CD8-positive, alpha-beta memory T cell (primary cell): Measurements from ENCODE around the gene DDX54. TPM values are rescaled to one million over a fixed set of nuclear protein-coding genes. Genes with fewer than 3 reads are reported as not detected.

Source experiments
- CTCF ChIA-PET: fragments of 350-600 bp; sonication (Branson Sonifier 250); formaldehyde crosslinking; loops from one replicate; lab custom pipeline; 2021; ENCODE audit warnings: antibody characterized with exemption; lab: Charles Lee
- POLR2A ChIA-PET: fragments of 350-600 bp; sonication (Branson Sonifier 250); formaldehyde crosslinking; loops from one replicate; lab custom pipeline; 2021; ENCODE audit warnings: antibody characterized with exemption; lab: Charles Lee
- DNase-seq, 5 donors: peaks; one replicate each; pipeline versions ENCODE4 v3.0.0 to v3.0.0-alpha.2; 2020 to 2022; ENCODE audit warnings: mixed read lengths in 1 of 5
- H3K27ac ChIP-seq: one replicate; pipeline ENCODE4 v1.7.0; 2013; ENCODE audit warnings: low read depth, mild to moderate bottlenecking, low read length, moderate library complexity
- H3K27me3 ChIP-seq: 2 replicates; pipeline ENCODE4 v1.7.0; 2013; ENCODE audit warnings: low read length, mild to moderate bottlenecking; ENCODE audit not compliant: insufficient read depth, poor library complexity, severe bottlenecking
- H3K36me3 ChIP-seq: 2 replicates; pipeline ENCODE4 v1.7.0; 2013; ENCODE audit warnings: mild to moderate bottlenecking, low read length, moderate library complexity; ENCODE audit not compliant: insufficient read depth
- H3K4me1 ChIP-seq: 2 replicates; pipeline ENCODE4 v1.7.0; 2013; ENCODE audit warnings: mild to moderate bottlenecking, low read length, moderate library complexity; ENCODE audit not compliant: insufficient read depth
- H3K4me3 ChIP-seq: 2 replicates; pipeline ENCODE4 v1.7.0; 2013; ENCODE audit warnings: mild to moderate bottlenecking, low read length
- H3K9me3 ChIP-seq: 2 replicates; pipeline ENCODE4 v1.7.0; 2013; ENCODE audit warnings: mild to moderate bottlenecking, low read length
- H3K27ac Mint-ChIP-seq, 8 donors: one replicate each; pipeline ENCODE4 v1.8.0; 2020 to 2021; ENCODE audit warnings: mixed read lengths in 8 of 8, mild to moderate bottlenecking in 6 of 8, inconsistent platforms in 3 of 8, moderate library complexity in 3 of 8
- H3K27me3 Mint-ChIP-seq, 2 donors: one replicate each; pipeline ENCODE4 v1.8.0; 2020 to 2021; ENCODE audit warnings: mixed read lengths in 2 of 2, mild to moderate bottlenecking in 1 of 2, moderate library complexity in 1 of 2
- H3K36me3 Mint-ChIP-seq, 3 donors: one replicate each; pipeline ENCODE4 v1.8.0; 2020 to 2021; ENCODE audit warnings: mixed read lengths in 3 of 3, inconsistent platforms in 1 of 3, mild to moderate bottlenecking in 1 of 3
- H3K4me1 Mint-ChIP-seq, 3 donors: one replicate each; pipeline ENCODE4 v1.8.0; 2020 to 2021; ENCODE audit warnings: mixed read lengths in 3 of 3, inconsistent platforms in 1 of 3, mild to moderate bottlenecking in 1 of 3
- H3K4me3 Mint-ChIP-seq, 7 donors: one replicate each; pipeline ENCODE4 v1.8.0; 2020 to 2021; ENCODE audit warnings: mixed read lengths in 7 of 7, mild to moderate bottlenecking in 6 of 7, moderate library complexity in 4 of 7, inconsistent platforms in 2 of 7
- H3K9me3 Mint-ChIP-seq, 5 donors: one replicate each; pipeline ENCODE4 v1.8.0; 2020 to 2022; ENCODE audit warnings: mixed read lengths in 5 of 5, mild to moderate bottlenecking in 3 of 5, moderate library complexity in 2 of 5, inconsistent platforms in 1 of 5
- polyA plus RNA-seq: library from polyadenylated mRNA; unstranded; fragments of 300-500 nt; fragmentation: Illumina TruSeq; gene quantifications from one replicate; pipeline ENCODE4 v1.2.3, GENCODE V29; 2021
- total RNA-seq, 2 experiments: library from RNA; stranded (reverse); gene quantifications; one replicate each; pipeline ENCODE4 v1.2.3, GENCODE V29; 2021

DDX54 gene
- total and polyA plus RNA-seq, 3 experiments from 2014 or later, result 47.7 to 133 (median 131) TPM

DNA sequence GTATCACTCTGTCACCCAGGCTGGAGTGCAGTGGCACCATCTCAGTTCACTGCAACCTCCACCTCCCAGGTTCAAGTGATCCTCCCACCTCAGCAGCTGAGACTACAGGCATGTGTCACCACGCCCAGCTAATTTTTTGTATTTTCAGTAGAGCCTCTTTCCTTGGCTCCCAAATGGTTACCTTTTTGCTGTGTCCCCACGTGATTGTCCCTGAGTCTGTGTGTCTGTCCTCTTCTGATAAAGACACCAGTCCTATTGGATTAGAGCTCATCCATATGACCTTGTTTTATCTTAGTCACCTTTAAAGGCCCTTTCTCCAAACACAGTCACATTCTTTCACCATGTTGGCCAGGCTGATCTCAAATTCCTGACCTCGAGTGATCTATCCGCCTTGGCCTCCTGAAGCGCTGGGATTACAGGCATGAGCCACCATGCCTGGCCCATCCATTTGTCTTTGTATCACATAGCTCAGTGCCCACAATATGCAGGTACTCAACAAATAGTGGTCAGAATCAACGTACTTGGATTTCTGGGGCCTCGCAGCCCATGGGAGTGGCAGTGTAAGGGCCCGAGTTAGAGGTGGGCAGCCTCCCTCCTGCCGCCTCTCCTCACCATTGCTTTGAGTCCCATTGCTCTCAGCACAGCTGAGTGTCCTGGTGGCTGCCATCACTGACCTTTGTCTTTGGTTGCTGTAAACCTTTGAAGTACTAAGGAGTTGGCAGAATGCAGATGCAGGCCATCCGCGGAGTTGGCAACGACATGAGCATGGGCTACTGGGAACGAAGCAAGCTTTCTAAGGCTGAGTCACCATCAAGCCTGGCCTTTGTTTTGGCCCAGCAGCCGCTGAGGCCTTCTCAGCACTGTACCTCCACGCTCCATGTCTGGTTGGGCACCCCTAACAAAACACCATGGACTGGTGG is 45.3 kb upstream of the DDX54 start:
- peaks cover 13 to 39% (median 35%) of the 10 kb centered on the region in 3 donors for H3K4me1 Mint-ChIP-seq
- Histone ChIP-seq H3K27me3 (no peaks in the 10 kb centered on the region), H3K4me3 (no peak overlapping the region), H3K4me1 (peaks cover 58% of the 10 kb centered on the region), H3K36me3 (peaks cover 15% of the 10 kb centered on the region), H3K27ac (no peak overlapping the region), H3K9me3 (no peaks in the 10 kb centered on the region)
- H3K27ac Mint-ChIP-seq, result peak overlapping the region in 3 of 8 donors; percentile 10 to 33 (median 10)
- CTCF ChIA-PET, result no interaction called here
- no peaks in the 10 kb centered on the region for H3K9me3 Mint-ChIP-seq
- no peak overlapping the region for H3K4me3 Mint-ChIP-seq
- peaks cover 7 to 69% (median 8%) of the 10 kb centered on the region in 3 donors for H3K36me3 Mint-ChIP-seq
- DNase-seq, result no peak
- peaks cover 0 to 4% of the 10 kb centered on the region in 2 donors for H3K27me3 Mint-ChIP-seq
- POLR2A ChIA-PET, result interaction anchor here (0.7 kb wide), 1 partner anchor 129 kb away, joined by 7 read pairs; no protein-coding TSS in a partner anchor

DNA sequence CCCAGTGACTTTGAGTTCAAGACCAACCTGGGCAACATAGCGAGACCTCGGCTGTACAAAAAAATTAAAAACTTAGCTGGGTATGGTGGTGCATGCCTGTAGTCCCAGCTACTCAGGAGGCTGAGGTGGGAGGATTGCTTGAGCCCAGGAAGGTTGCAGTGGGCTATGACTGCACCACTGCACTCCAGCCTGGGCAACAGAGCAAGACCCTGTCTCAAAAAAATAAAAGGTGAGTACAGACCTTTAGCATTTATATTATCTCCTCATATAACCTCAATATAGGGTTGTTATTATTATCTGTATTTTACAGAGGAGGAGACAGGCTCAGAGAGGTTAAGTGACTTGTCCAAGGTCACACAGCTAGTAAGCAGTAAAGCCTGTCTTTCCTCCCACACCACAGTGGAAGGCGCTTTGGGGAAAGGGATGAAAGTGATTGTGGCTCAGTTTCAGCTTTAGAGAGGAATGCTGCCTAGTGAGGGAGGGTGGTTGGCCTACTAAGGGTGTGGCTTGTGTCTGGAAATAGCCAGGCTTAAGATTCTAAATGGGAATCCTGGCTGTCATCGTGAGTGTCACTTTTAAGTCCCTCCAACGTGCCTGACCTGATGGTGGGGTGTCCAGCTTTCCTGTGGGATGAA is 43.2 kb upstream of the DDX54 start:
- CTCF ChIA-PET, result interaction anchor here (0.5 kb wide), 1 partner anchor 782 kb away, joined by 3 read pairs; no protein-coding TSS in a partner anchor
- Mint-ChIP-seq H3K27ac (peak overlapping the region in 2 of 8 donors; percentile 26 to 57), H3K27me3 (peaks cover 0 to 4% of the 10 kb centered on the region in 2 donors), H3K36me3 (peaks cover 7 to 58% (median 8%) of the 10 kb centered on the region in 3 donors), H3K4me1 (peaks cover 13 to 40% (median 36%) of the 10 kb centered on the region in 3 donors), H3K9me3 (no peaks in the 10 kb centered on the region), H3K4me3 (no peak overlapping the region)
- H3K4me3 ChIP-seq, result no peak overlapping the region
- H3K27ac ChIP-seq, result no peak overlapping the region
- no peaks in the 10 kb centered on the region for H3K27me3 ChIP-seq
- H3K4me1 ChIP-seq, result peaks cover 57% of the 10 kb centered on the region
- peaks cover 15% of the 10 kb centered on the region for H3K36me3 ChIP-seq
- no peak for DNase-seq
- POLR2A ChIA-PET, result no interaction called here
- H3K9me3 ChIP-seq, result no peaks in the 10 kb centered on the region

DNA sequence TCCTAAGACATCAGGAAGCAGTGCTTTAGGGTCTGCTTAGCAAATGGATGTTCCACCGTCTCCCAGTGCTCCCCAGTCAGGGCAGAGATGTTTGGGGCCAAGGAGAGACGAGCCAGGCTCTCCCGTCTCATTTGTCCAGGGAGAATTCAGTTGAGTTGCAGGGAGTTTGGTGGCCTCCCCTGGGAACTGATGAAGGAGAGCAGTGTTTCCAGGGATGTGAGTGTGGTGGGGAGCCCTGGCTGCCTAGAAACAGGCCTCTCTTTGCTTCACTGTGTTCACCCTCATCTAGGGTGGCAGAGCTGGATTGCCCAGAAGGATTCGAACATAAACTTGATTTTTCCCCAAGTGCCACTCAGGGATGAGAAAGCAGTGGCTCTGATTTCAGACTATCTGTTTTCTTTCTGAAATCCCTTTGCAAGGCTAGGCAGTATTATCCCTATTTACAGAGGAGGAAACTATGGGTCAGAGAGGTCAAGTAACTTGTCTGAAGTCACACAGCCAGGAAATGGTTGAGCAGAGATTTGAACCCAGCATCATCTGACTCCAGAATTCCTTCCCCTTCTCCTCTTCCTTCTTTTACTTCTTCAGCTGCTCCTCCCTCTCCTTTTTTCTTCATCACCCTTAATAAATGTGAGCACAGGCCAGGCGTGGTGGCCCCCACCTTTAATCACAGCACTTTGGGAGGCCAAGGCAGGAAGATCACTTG is 42.6 kb upstream of the DDX54 start:
- Mint-ChIP-seq H3K27ac (no peak overlapping the region), H3K27me3 (peaks cover 0 to 4% of the 10 kb centered on the region in 2 donors), H3K4me3 (no peak overlapping the region), H3K36me3 (peaks cover 7 to 53% (median 8%) of the 10 kb centered on the region in 3 donors), H3K4me1 (peaks cover 12 to 40% (median 36%) of the 10 kb centered on the region in 3 donors), H3K9me3 (no peaks in the 10 kb centered on the region)
- no peak overlapping the region for H3K27ac ChIP-seq
- DNase-seq, result no peak
- ChIA-PET POLR2A (no interaction called here), CTCF (no interaction called here)
- no peak overlapping the region for H3K4me3 ChIP-seq
- H3K36me3 ChIP-seq, result peaks cover 15% of the 10 kb centered on the region
- no peaks in the 10 kb centered on the region for H3K9me3 ChIP-seq
- peaks cover 57% of the 10 kb centered on the region for H3K4me1 ChIP-seq
- H3K27me3 ChIP-seq, result no peaks in the 10 kb centered on the region

DNA sequence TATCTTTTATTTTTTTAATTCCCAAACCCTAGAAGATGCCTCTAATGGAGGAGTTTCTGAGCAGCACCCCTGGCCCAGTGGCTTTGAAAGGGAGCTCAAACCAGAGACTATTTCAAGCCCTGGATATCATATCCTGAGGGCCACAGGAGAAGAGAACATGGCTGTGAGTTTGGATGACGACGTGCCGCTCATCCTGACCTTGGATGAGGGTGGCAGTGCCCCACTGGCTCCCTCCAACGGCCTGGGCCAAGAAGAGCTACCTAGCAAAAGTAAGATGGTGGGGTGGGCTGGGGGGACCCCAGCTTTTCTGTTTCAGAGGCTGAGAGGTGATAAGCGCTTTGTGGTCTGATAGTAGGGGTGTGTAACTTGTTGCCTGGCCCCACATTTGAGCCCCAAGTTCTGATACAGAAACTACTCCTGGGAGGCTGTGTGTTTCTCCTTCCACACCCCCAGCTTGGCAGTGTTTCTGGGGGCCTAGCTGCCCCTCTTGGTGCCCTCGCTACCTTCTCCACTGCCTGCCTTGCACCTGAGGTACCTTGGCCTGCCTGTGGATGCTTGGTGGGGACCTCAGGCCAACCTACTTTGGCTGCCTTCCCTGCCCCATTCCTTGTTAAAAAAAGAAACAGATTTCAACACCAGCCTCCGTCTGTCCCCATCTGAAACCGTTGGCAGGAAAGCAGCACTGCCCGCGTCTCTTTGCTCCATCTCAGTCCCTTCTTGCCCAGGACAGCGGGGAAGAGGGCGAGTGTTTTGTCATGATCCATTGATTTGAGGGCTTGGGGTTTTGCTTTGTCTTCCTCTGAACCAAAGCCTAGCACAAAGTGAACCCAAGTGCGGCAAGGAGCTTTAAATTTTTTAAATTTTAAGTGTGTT is 41.7 kb upstream of the DDX54 start:
- Histone ChIP-seq H3K9me3 (no peaks in the 10 kb centered on the region), H3K4me1 (peaks cover 57% of the 10 kb centered on the region), H3K36me3 (peaks cover 15% of the 10 kb centered on the region), H3K27ac (no peak overlapping the region), H3K4me3 (no peak overlapping the region), H3K27me3 (no peaks in the 10 kb centered on the region)
- DNase-seq, result no peak
- Mint-ChIP-seq H3K9me3 (no peaks in the 10 kb centered on the region), H3K4me3 (no peak overlapping the region), H3K27ac (no peak overlapping the region), H3K27me3 (peaks cover 0 to 4% of the 10 kb centered on the region in 2 donors), H3K4me1 (peaks cover 21 to 46% (median 41%) of the 10 kb centered on the region in 3 donors), H3K36me3 (peaks cover 4 to 46% (median 5%) of the 10 kb centered on the region in 3 donors)
- ChIA-PET CTCF (no interaction called here), POLR2A (no interaction called here)

DNA sequence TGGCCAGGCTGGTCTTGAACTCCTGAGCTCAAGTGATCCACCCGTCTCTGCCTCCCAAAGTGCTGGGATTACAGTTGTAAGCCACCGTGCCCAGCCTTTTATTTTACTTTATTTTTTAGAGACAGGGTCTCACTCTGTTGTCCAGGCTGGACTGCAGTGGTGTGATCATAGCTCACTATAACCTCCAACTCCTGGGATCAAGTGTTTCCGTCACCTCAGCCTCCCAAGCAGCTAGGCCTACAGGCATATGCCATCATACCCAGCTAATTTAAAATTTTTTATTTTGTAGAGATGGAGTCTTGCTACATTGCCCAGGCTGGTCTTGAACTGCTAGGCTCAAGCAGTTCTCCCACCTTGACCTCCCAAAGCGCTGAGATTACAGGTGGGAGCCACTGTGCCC is 39.7 kb upstream of the DDX54 start:
- Histone ChIP-seq H3K4me1 (peaks cover 48% of the 10 kb centered on the region), H3K9me3 (no peaks in the 10 kb centered on the region), H3K27me3 (no peaks in the 10 kb centered on the region), H3K27ac (no peak overlapping the region), H3K36me3 (peaks cover 6% of the 10 kb centered on the region), H3K4me3 (no peak overlapping the region)
- no peak overlapping the region for H3K27ac Mint-ChIP-seq
- peaks cover 0 to 2% of the 10 kb centered on the region in 2 donors for H3K27me3 Mint-ChIP-seq
- ChIA-PET POLR2A (no interaction called here), CTCF (interaction anchor here (1.0 kb wide), 1 partner anchor 50 kb away, joined by 3 read pairs; no protein-coding TSS in a partner anchor)
- H3K4me1 Mint-ChIP-seq, result peaks cover 28 to 46% (median 41%) of the 10 kb centered on the region in 3 donors
- no peak for DNase-seq
- peaks cover 2 to 32% (median 4%) of the 10 kb centered on the region in 3 donors for H3K36me3 Mint-ChIP-seq
- H3K4me3 Mint-ChIP-seq, result no peak overlapping the region
- H3K9me3 Mint-ChIP-seq, result no peaks in the 10 kb centered on the region

DNA sequence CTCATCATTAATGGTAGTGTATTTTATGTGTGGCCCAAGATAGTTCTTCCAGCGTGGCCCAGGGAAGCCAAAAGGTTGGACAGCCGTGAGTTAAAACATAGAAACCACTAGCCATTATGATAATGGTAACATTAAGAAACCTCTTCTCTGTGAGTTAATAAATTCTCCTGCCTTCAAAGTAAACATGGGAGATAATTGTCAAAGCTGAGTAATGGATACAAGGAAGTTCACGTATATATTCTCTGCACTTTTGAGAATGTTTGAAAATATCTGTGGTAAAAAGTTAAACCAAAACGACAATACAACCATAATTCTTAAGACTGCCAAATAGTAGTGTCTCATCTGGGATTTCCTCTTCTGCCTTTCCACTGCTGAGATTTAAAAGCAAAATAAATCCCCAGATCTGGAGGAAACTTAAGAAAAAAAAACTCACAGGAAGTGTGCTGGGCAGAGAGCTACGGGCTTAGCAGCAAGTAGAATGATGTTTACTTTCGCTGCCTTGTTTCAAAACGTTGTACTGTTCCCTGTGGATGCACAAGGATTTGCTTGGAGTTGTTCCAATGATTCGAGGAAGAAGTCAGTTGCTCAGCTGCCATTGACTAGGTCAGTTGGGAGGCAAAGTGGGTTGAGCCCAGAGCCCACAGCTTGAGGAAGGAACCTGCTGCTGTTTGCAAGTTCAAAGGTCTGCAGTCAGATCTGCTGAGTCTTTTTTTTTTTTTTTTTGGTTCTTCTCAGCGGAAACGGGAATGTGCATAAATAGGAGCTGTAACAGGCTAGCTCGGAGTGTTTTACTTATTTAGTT is 37.7 kb upstream of the DDX54 start:
- H3K27me3 ChIP-seq, result no peaks in the 10 kb centered on the region
- H3K9me3 ChIP-seq, result no peaks in the 10 kb centered on the region
- H3K4me1 ChIP-seq, result peaks cover 29% of the 10 kb centered on the region

More for the DNA sequence above, 37.7 kb upstream of the DDX54 start:
- Mint-ChIP-seq H3K9me3 (no peaks in the 10 kb centered on the region), H3K4me3 (peak overlapping the region; percentile 84 to 93 (median 87)), H3K27me3 (no peaks in the 10 kb centered on the region), H3K27ac (peak overlapping the region; percentile 69 to 93 (median 90)), H3K36me3 (peaks cover 0 to 17% (median 0%) of the 10 kb centered on the region in 3 donors), H3K4me1 (peaks cover 26 to 34% (median 33%) of the 10 kb centered on the region in 3 donors)
- peak in 2 of 5 donors; percentile 9 to 45 for DNase-seq
- peak overlapping the region; percentile 79 for H3K27ac ChIP-seq
- ChIA-PET CTCF (interaction anchor here (0.6 to 4.3 kb wide), 7 partner anchors 10 to 690 kb away, joined by 3 to 22 read pairs (median 3); partner anchors contain the start of gene SLC8B1), POLR2A (interaction anchor here (0.7 to 2.3 kb wide), 3 partner anchors 15 to 38 kb away, joined by 3 to 11 read pairs (median 3); partner anchors contain the start of genes DDX54 and RITA1)
- peak overlapping the region; percentile 81 for H3K4me3 ChIP-seq
- H3K36me3 ChIP-seq, result peaks cover 6% of the 10 kb centered on the region
